ENCODE results near the gene U2AF1L4. TPM values are rescaled to one million over a fixed set of nuclear protein-coding genes. Genes with fewer than 3 reads are reported as not detected.
A peak's percentile ranks its signal among the peaks of the same experiment; 100 is the strongest.

U2AF1L4 gene
- polyA plus RNA-seq (ENCODE audit: insufficient read length): 16.6 TPM

GRCh38 chr19:35745328-35746086 lies at the start of gene U2AF1L4, which contains the start of gene PSENEN:
Gene U2AF1L4 (minus strand): TSS chr19:35745418. CDS start chr19:35745391, 27 bp downstream.
Gene PSENEN (plus strand): TSS chr19:35745651. CDS start chr19:35745931, 280 bp downstream.
- DNase-seq (ENCODE audit: low read depth): peak; percentile 99

- DNase-seq (ENCODE audit: low read depth): no peak
Measured at GRCh38 chr19:35793381-35794165, 48.4 kb upstream of the U2AF1L4 start.

GRCh38 chr19:35792888-35793287 lies 47.7 kb upstream of the U2AF1L4 start:
- no peak for DNase-seq (ENCODE audit: low read depth)

GRCh38 chr19:35792312-35792711 lies 47.1 kb upstream of the U2AF1L4 start:
- DNase-seq (ENCODE audit: low read depth): no peak

- no peak for DNase-seq (ENCODE audit: low read depth)
Measured at GRCh38 chr19:35791814-35792279, 46.6 kb upstream of the U2AF1L4 start.

GRCh38 chr19:35790981-35791813 lies 46.0 kb upstream of the U2AF1L4 start:
- DNase-seq (ENCODE audit: low read depth): no peak

GRCh38 chr19:35789978-35790944 lies 45.0 kb upstream of the U2AF1L4 start:
- DNase-seq (ENCODE audit: low read depth): no peak

GRCh38 chr19:35789195-35789977 lies 44.2 kb upstream of the U2AF1L4 start:
- DNase-seq (ENCODE audit: low read depth): no peak

GRCh38 chr19:35788205-35788960 lies 43.2 kb upstream of the U2AF1L4 start:
- no peak for DNase-seq (ENCODE audit: low read depth)

GRCh38 chr19:35787227-35787799 lies 42.1 kb upstream of the U2AF1L4 start:
- DNase-seq (ENCODE audit: low read depth): no peak

GRCh38 chr19:35786299-35787160 lies 41.3 kb upstream of the U2AF1L4 start:
- no peak for DNase-seq (ENCODE audit: low read depth)

- no peak for DNase-seq (ENCODE audit: low read depth)
Measured at GRCh38 chr19:35785339-35785627, 40.1 kb upstream of the U2AF1L4 start.

- no peak for DNase-seq (ENCODE audit: low read depth)
Measured at GRCh38 chr19:35784503-35785338, 39.5 kb upstream of the U2AF1L4 start.

GRCh38 chr19:35783469-35784434 lies 38.5 kb upstream of the U2AF1L4 start:
- DNase-seq (ENCODE audit: low read depth): no peak

GRCh38 chr19:35782589-35782988 lies 37.4 kb upstream of the U2AF1L4 start:
- DNase-seq (ENCODE audit: low read depth): no peak

GRCh38 chr19:35781650-35782049 lies 36.4 kb upstream of the U2AF1L4 start:
- DNase-seq (ENCODE audit: low read depth): no peak

Measured in forelimb muscle (tissue), 1 donor.